ENCODE measurements around the gene MAPK1. TPM values are rescaled to one million over a fixed set of nuclear protein-coding genes. Genes with fewer than 3 reads are reported as not detected.
"Not testable (repeated sequence)": the region's sequence is repeated elsewhere in the genome, so short reads cannot be mapped to it uniquely, and the experiment has no call there.

The MAPK1 gene
- total RNA-seq, 4 donors from 2014 or later = 72.3 to 121 (median 85.2) TPM

DNA sequence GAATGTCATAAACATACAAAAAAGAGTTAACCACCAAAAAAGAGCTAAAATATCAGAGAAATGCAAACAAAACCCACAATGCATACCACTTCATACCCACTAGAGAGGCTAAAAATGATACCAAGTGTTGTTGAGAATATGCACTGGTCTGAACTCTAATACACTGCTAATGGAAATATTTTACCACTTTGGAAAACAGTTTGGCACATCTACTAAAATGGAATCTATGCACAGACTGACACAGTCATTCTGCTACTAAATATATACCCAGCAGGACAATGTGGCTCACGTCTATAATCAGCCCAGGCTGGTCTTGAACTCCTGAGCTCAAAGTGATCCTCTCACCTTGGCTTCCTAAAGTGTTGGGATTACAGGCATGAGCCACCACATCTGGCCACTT is 18.0 kb downstream of the MAPK1 start:
- WGBS, 2 donors = 18 to 21% methylated on average over 1 of the region's 1 CpG
- TF ChIP-seq, protein P1, sequence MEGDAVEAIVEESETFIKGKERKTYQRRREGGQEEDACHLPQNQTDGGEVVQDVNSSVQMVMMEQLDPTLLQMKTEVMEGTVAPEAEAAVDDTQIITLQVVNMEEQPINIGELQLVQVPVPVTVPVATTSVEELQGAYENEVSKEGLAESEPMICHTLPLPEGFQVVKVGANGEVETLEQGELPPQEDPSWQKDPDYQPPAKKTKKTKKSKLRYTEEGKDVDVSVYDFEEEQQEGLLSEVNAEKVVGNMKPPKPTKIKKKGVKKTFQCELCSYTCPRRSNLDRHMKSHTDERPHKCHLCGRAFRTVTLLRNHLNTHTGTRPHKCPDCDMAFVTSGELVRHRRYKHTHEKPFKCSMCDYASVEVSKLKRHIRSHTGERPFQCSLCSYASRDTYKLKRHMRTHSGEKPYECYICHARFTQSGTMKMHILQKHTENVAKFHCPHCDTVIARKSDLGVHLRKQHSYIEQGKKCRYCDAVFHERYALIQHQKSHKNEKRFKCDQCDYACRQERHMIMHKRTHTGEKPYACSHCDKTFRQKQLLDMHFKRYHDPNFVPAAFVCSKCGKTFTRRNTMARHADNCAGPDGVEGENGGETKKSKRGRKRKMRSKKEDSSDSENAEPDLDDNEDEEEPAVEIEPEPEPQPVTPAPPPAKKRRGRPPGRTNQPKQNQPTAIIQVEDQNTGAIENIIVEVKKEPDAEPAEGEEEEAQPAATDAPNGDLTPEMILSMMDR (IDR thresholded peaks at IDR 0.05) = no peak
- no peak for TF ChIP-seq POLR2A (IDR thresholded peaks at IDR 0.05)
- no peak overlapping the region for H3K4me3 ChIP-seq (ENCODE audit: low read depth, poor library complexity, severe bottlenecking)
- intact Hi-C loops (cut with DNase I; ENCODE audit: low total_unique reads) = no loop called here
- no peak for DNase-seq (ENCODE audit: low spot score in 2 of 2)

DNA sequence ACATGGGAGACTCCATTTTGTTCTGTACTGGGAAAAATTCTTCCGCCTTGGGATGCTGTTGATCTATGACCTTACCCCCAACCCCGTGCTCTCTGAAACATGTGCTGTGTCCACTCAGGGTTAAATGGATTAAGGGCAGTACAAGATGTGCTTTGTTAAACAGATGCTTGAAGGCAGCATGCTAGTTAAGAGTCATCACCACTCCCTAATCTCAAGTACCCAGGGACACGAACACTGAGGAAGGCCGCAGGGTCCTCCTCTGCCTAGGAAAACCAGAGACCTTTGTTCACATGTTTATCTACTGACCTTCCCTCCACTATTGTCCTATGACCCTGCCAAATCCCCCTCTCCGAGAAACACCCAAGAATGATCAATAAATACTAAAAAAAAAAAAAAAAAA is 19.4 kb downstream of the MAPK1 start:
- intact Hi-C loops (cut with DNase I; ENCODE audit: low total_unique reads); H3K4me3 ChIP-seq (ENCODE audit: low read depth, poor library complexity, severe bottlenecking); DNase-seq (ENCODE audit: low spot score in 2 of 2): not testable (repeated sequence)
- WGBS, 2 donors = 85 to 94% methylated on average over 5 of the region's 5 CpGs

DNA sequence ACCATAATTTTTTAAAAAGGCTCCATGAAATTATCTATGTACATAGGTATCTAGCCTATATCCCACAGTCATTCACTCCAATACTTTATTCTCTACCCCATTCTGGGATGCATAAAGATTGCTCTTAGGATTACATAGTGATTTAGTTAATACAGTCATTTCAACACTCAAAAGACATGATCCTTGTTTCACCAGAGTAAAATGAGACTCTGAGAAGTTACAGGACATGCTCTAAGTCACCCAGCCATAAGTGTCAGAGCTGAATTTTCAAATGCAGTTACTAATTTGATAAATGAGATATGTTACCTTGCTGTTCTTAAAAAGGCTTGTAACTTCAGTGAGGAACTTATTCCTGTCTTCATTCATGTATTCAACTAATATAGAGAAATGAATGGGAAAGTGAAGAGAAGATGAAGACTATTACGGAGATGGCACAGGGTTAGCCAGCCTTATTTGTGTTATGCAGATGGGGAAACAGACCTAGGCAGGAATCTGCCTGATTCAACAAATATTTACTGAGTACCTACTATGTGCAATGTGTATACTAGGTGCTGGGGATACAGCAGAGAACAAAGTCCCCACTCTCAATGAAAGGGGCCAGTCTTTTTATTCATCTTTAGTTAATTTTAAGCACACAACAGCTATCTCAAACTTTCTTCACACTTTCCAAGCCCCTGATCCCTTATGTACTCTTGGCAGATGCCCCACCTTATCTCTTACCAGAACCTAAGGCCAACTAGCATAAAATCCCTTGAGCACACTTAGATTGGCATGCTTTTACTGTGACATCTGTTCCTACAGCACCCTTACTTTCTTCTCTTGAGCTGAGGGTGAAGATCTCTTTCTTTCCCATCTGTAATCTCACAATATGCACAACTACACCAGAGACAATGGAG is 21.6 kb downstream of the MAPK1 start:
- WGBS, 2 donors = 94 to 97% methylated on average over 1 of the region's 1 CpG
- no peak overlapping the region for H3K4me3 ChIP-seq (ENCODE audit: low read depth, poor library complexity, severe bottlenecking)
- no peak for TF ChIP-seq POLR2A (IDR thresholded peaks at IDR 0.05)
- DNase-seq (ENCODE audit: low spot score in 2 of 2) = no peak
- intact Hi-C loops (cut with DNase I; ENCODE audit: low total_unique reads) = no loop called here

DNA sequence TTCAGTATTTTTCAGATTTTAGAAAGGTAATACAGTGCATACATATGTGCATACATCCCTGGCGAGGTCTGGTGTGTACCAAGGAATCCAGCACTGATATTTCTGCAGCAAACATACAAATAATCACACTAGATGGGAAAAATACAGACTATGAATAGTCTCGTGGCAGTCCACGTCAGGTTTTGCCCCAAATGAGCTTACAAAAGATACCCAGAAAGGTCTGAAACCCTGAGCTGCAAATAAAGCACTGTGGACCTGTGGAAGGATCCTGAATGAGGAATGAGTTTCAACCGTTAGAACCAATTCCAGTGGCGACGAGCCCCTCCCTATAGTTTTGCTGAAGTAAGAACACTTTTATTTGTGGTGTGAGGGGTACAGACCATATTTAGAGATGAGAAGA is 24.5 kb downstream of the MAPK1 start:
- no peak for DNase-seq (ENCODE audit: low spot score in 2 of 2)
- no peak overlapping the region for H3K4me3 ChIP-seq (ENCODE audit: low read depth, poor library complexity, severe bottlenecking)
- intact Hi-C loops (cut with DNase I; ENCODE audit: low total_unique reads) = no loop called here
- TF ChIP-seq, protein P1 (IDR thresholded peaks at IDR 0.05) = no peak
- TF ChIP-seq POLR2A (IDR thresholded peaks at IDR 0.05) = no peak
- 79 to 83% methylated on average over 6 of the region's 6 CpGs for WGBS, 2 donors

DNA sequence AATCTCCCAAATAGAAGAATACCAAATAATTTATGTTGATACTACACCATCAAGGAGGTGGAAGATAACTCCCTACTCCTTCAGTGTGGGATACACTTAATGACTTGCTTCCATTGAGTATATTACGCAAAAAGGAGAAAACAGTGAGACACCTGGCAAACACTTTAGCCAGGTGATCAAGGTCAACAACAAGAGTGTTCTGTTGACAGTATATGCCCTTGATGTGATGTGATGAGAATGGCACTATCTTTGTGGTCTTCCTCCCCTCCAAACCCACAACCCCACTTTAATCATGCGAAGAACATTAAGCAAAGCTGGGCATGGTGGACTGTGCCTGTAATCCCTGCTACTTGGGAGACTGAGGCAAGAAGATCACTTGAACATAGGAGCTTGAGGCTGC is 26.0 kb downstream of the MAPK1 start:
- TF ChIP-seq, protein P1 (IDR thresholded peaks at IDR 0.05) = no peak
- no peak for TF ChIP-seq POLR2A (IDR thresholded peaks at IDR 0.05)
- WGBS, 2 donors = 95 to 98% methylated on average over 2 of the region's 2 CpGs
- no peak overlapping the region for H3K4me3 ChIP-seq (ENCODE audit: low read depth, poor library complexity, severe bottlenecking)
- intact Hi-C loops (cut with DNase I; ENCODE audit: low total_unique reads) = no loop called here
- no peak for DNase-seq (ENCODE audit: low spot score in 2 of 2)

DNA sequence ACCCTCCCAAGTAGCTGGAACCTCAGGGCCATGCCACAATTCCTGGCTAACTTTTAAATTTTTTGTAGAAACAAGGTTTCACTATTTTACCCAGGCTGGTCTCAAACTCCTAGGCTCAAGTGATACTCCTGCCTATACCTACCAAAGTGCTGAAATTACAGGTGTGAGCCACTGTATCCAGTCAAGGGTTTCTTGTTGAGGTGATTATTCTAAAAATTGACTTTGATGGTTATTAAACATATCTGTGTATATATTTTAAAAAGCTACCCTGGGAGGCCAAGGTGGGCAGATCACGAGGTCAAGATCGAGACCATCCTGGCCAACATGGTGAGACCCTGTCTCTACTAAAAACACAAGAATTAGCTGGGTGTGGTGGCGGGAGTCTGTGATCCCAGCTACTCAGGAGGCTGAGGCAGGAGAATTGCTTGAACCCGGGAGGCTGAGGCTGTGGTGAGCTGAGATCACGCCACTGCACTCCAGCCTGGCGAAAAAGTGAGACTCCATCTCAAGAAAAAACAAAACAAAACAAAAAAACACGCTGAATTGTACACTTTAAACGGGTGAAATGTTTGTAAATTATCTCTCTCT is 27.1 kb downstream of the MAPK1 start:
- intact Hi-C loops (cut with DNase I; ENCODE audit: low total_unique reads) = no loop called here
- no peak for DNase-seq (ENCODE audit: low spot score in 2 of 2)
- WGBS, 2 donors = 88 to 94% methylated on average over 8 of the region's 8 CpGs
- no peak for TF ChIP-seq POLR2A (IDR thresholded peaks at IDR 0.05)
- TF ChIP-seq, protein P1 (IDR thresholded peaks at IDR 0.05) = no peak
- no peak overlapping the region for H3K4me3 ChIP-seq (ENCODE audit: low read depth, poor library complexity, severe bottlenecking)
